Caco-2 (cell line): ENCODE measurements around the gene GTF3C1. TPM values are rescaled to one million over a fixed set of nuclear protein-coding genes. Genes with fewer than 3 reads are reported as not detected.

ENCODE experiments used
- BruUV-seq: library from RNA; stranded (reverse); fragments of 400-500 nt; replicated peaks from 2 replicates; lab custom pipeline; 2021; lab: Mats Ljungman, UMichigan
- CTCF ChIA-PET: fragments of 300-600 bp; sonication (Branson Sonifier 250); formaldehyde crosslinking; loops from one replicate; lab custom pipeline; 2022; ENCODE audit warnings: antibody characterized with exemption; lab: Charles Lee
- POLR2A ChIA-PET: fragments of 300-600 bp; sonication (Branson Sonifier 250); formaldehyde crosslinking; loops from one replicate; lab custom pipeline; 2022; ENCODE audit warnings: antibody characterized with exemption; lab: Charles Lee
- DNase-seq, 2 experiments: peaks; one replicate each; pipeline versions ENCODE4 v3.0.0 to v3.0.0-alpha.2; 2020 to 2022
- H3K27me3 ChIP-seq: replicated peaks from 2 replicates; pipeline ENCODE4 v1.6.0; 2011; ENCODE audit warnings: low read length; ENCODE audit not compliant: control insufficient read depth, insufficient read depth
- H3K36me3 ChIP-seq: 2 replicates; pipeline ENCODE4 v1.5.1; 2011; ENCODE audit warnings: low read length; ENCODE audit not compliant: control insufficient read depth, insufficient read depth
- H3K4me1 ChIP-seq: fragments of 250-450 bp; sonication (Bioruptor Pico); 2 replicates; pipeline ENCODE4 v1.5.1; 2020; ENCODE audit warnings: mild to moderate bottlenecking
- H3K4me3 ChIP-seq: 2 replicates; pipeline ENCODE4 v1.5.1; 2011; ENCODE audit warnings: low read depth, mild to moderate bottlenecking, control low read depth, low read length
- H3K9me3 ChIP-seq: fragments of 250-450 bp; sonication (Bioruptor Pico); 2 replicates; pipeline ENCODE4 v1.5.1; 2020; ENCODE audit warnings: mild to moderate bottlenecking, moderate library complexity
- H3K27ac Mint-ChIP-seq: one replicate; pipeline ENCODE4 v1.8.0; 2022; ENCODE audit warnings: mixed read lengths; ENCODE audit not compliant: unreplicated experiment
- H3K27me3 Mint-ChIP-seq: one replicate; pipeline ENCODE4 v1.8.0; 2022; ENCODE audit warnings: mixed read lengths; ENCODE audit not compliant: insufficient read depth, unreplicated experiment
- H3K36me3 Mint-ChIP-seq: one replicate; pipeline ENCODE4 v1.8.0; 2022; ENCODE audit warnings: mild to moderate bottlenecking, mixed read lengths; ENCODE audit not compliant: insufficient read depth, unreplicated experiment
- H3K4me1 Mint-ChIP-seq: one replicate; pipeline ENCODE4 v1.8.0; 2022; ENCODE audit warnings: low read depth, mixed read lengths; ENCODE audit not compliant: unreplicated experiment
- H3K4me3 Mint-ChIP-seq: one replicate; pipeline ENCODE4 v1.8.0; 2022; ENCODE audit warnings: mild to moderate bottlenecking, moderate library complexity, mixed read lengths; ENCODE audit not compliant: unreplicated experiment
- H3K9me3 Mint-ChIP-seq: one replicate; pipeline ENCODE4 v1.8.0; 2022; ENCODE audit warnings: mixed read lengths; ENCODE audit not compliant: unreplicated experiment
- CTCF ChIP-seq, 2 experiments: fragments of 200-600 bp in 1 of 2; IDR thresholded peaks; 1 replicate in 1 of 2; 2 replicates in 1 of 2; pipeline versions ENCODE4 v1.5.1 to v1.8.0; 2011 to 2022; ENCODE audit warnings: antibody characterized with exemption in 1 of 2, control low read depth in 1 of 2, inconsistent platforms in 1 of 2, low read depth in 1 of 2, low read length in 1 of 2, mild to moderate bottlenecking in 1 of 2, moderate library complexity in 1 of 2; ENCODE audit not compliant: insufficient read depth in 1 of 2, severe bottlenecking in 1 of 2, unreplicated experiment in 1 of 2
- intact Hi-C: fragments of 100-400 bp; cut with micrococcal nuclease; formaldehyde crosslinking; loops from one replicate; pipeline ENCODE4 v1.10.0; 2022; ENCODE audit not compliant: unreplicated experiment
- total RNA-seq: library from RNA; stranded (reverse); gene quantifications from 2 replicates; pipeline ENCODE4 v1.2.3, GENCODE V29; 2022

The GTF3C1 gene
- total RNA-seq, 1 experiment from 2014 or later, result 67.7 TPM

DNA sequence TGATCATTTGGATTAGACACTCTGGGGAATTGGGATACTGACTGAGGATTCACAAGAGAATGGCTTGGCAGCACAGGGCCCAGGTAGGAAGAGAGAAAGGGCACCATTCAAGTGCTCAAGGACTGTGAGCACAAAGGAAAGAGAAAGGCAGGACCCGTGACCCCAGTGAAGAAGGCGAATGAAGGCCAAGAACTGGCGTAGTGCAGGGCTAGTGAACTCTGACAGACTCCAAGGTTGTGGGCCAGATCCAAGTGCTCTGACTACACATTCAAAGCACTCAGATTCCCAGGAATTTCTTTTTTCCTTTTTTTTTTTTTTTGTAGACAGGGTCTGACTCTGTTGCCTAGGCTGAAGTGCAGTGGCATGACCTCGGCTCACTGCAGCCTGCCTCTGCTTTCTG lies 5.0 kb downstream of the GTF3C1 start:
- no peak for TF ChIP-seq CTCF (IDR thresholded peaks at IDR 0.05; ENCODE audit: insufficient read depth in 1 of 2, low read depth in 1 of 2, low read length in 1 of 2, severe bottlenecking in 1 of 2, unreplicated experiment in 1 of 2)
- ChIA-PET CTCF (no interaction called here), POLR2A (no interaction called here)
- BruUV-seq, result no TSS peak
- H3K9me3 Mint-ChIP-seq, result no peaks in the 10 kb centered on the region
- Histone ChIP-seq H3K36me3 (peaks cover 4% of the 10 kb centered on the region), H3K4me3 (no peak overlapping the region), H3K4me1 (peaks cover 8% of the 10 kb centered on the region; the same call in 1 of the 2 replicates), H3K27me3 (no peaks in the 10 kb centered on the region), H3K9me3 (no peaks in the 10 kb centered on the region)
- intact Hi-C loops, result no loop called here
- no peak overlapping the region for H3K27ac Mint-ChIP-seq
- peaks cover 76% of the 10 kb centered on the region for H3K36me3 Mint-ChIP-seq
- peaks cover 28% of the 10 kb centered on the region for H3K4me1 Mint-ChIP-seq
- no peaks in the 10 kb centered on the region for H3K27me3 Mint-ChIP-seq
- H3K4me3 Mint-ChIP-seq, result no peak overlapping the region
- DNase-seq, result no peak

DNA sequence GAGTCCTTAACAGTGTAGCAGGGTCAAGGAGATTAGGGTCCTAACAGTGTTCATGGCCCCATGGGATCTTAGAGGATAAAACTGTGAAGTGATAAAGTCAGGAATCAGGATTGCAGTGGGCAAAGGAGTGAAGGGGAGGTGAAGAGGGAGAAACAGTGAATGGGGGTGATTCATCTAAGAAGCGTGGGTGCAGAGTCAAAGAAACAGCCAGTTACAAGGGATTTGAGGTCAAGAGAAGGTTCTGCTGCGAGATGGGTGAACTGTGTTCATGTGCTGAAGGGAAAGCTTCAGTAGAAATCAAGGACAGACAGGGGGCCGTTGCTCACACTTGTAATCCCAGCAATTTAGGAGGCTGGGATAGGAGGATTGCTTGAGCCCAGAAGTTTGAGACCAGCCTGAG lies 5.9 kb downstream of the GTF3C1 start:
- Mint-ChIP-seq H3K36me3 (peaks cover 73% of the 10 kb centered on the region), H3K9me3 (no peaks in the 10 kb centered on the region), H3K27me3 (no peaks in the 10 kb centered on the region), H3K4me3 (no peak overlapping the region), H3K4me1 (peaks cover 28% of the 10 kb centered on the region), H3K27ac (no peak overlapping the region)
- BruUV-seq, result no TSS peak
- Histone ChIP-seq H3K36me3 (peaks cover 4% of the 10 kb centered on the region), H3K27me3 (no peaks in the 10 kb centered on the region), H3K4me3 (no peak overlapping the region), H3K9me3 (no peaks in the 10 kb centered on the region), H3K4me1 (peaks cover 8% of the 10 kb centered on the region; the same call in 1 of the 2 replicates)
- ChIA-PET POLR2A (no interaction called here), CTCF (no interaction called here)
- no peak for TF ChIP-seq CTCF (IDR thresholded peaks at IDR 0.05; ENCODE audit: insufficient read depth in 1 of 2, low read depth in 1 of 2, low read length in 1 of 2, severe bottlenecking in 1 of 2, unreplicated experiment in 1 of 2)
- no peak for DNase-seq
- intact Hi-C loops, result no loop called here

GRCh38 chr16:27539636-27540035 lies 10.1 kb downstream of the GTF3C1 start:
- TF ChIP-seq CTCF (IDR thresholded peaks at IDR 0.05; ENCODE audit: insufficient read depth in 1 of 2, low read depth in 1 of 2, low read length in 1 of 2, severe bottlenecking in 1 of 2, unreplicated experiment in 1 of 2), result no peak
- Mint-ChIP-seq H3K9me3 (no peaks in the 10 kb centered on the region), H3K27ac (no peak overlapping the region), H3K36me3 (peaks cover 72% of the 10 kb centered on the region), H3K4me1 (peaks cover 9% of the 10 kb centered on the region), H3K4me3 (no peak overlapping the region), H3K27me3 (no peaks in the 10 kb centered on the region)
- BruUV-seq, result no TSS peak
- Histone ChIP-seq H3K27me3 (no peaks in the 10 kb centered on the region), H3K36me3 (peaks cover 4% of the 10 kb centered on the region), H3K4me1 (no peaks in the 10 kb centered on the region), H3K9me3 (no peaks in the 10 kb centered on the region), H3K4me3 (no peak overlapping the region)
- ChIA-PET POLR2A (interaction anchor here (1.2 kb wide), 1 partner anchor 10 kb away, joined by 3 read pairs; the partner anchor contains the start of genes GTF3C1 and KATNIP), CTCF (no interaction called here)
- intact Hi-C loops, result no loop called here
- DNase-seq, result no peak
